SHP77 treated with DMSO at 0.1 percent for 48 hours (cell line): ENCODE data around the gene EFNA2.
A peak's percentile ranks its signal among the peaks of the same experiment; 100 is the strongest.

ENCODE experiments used
- DNase-seq: peaks from one replicate; lab custom pipeline; 2025; lab: John Stamatoyannopoulos, UW

Gene EFNA2

GRCh38 chr19:1260749-1261537 is 24.7 kb upstream of the EFNA2 start:
- peak; percentile 71 for DNase-seq

GRCh38 chr19:1261538-1261797 is 24.2 kb upstream of the EFNA2 start:
- no peak for DNase-seq

- no peak for DNase-seq
Observed at GRCh38 chr19:1261798-1262622, 23.7 kb upstream of the EFNA2 start.

- no peak for DNase-seq
Observed at GRCh38 chr19:1262623-1263123, 23.0 kb upstream of the EFNA2 start.

- no peak for DNase-seq
Observed at GRCh38 chr19:1263188-1263587, 22.5 kb upstream of the EFNA2 start.

GRCh38 chr19:1264801-1265614 is 20.7 kb upstream of the EFNA2 start:
- DNase-seq, result no peak

- DNase-seq, result no peak
Observed at GRCh38 chr19:1265615-1266128, 20.0 kb upstream of the EFNA2 start.

- DNase-seq, result peak; percentile 34
Observed at GRCh38 chr19:1266129-1266915, 19.4 kb upstream of the EFNA2 start.

GRCh38 chr19:1266916-1267476 is 18.7 kb upstream of the EFNA2 start:
- no peak for DNase-seq

GRCh38 chr19:1267477-1268225 is 18.0 kb upstream of the EFNA2 start:
- DNase-seq, result no peak

GRCh38 chr19:1268226-1269064 is 17.2 kb upstream of the EFNA2 start:
- no peak for DNase-seq

- DNase-seq, result peak; percentile 93
Observed at GRCh38 chr19:1269065-1269477, 16.6 kb upstream of the EFNA2 start, which contains the start of gene CIRBP. CIRBP (plus strand) TSS chr19:1269332; CDS start chr19:1270934, 1,602 bp downstream.

- DNase-seq, result peak; percentile 48
Observed at GRCh38 chr19:1269478-1270212, 16.0 kb upstream of the EFNA2 start.

GRCh38 chr19:1270213-1270853 is 15.3 kb upstream of the EFNA2 start:
- no peak for DNase-seq

- DNase-seq, result no peak
Observed at GRCh38 chr19:1270854-1271527, 14.7 kb upstream of the EFNA2 start.

- no peak for DNase-seq
Observed at GRCh38 chr19:1271528-1272422, 13.9 kb upstream of the EFNA2 start.
